Measurements from ENCODE around the gene PDE4D. TPM values are rescaled to one million over a fixed set of nuclear protein-coding genes. Genes with fewer than 3 reads are reported as not detected.

PDE4D gene
- total and polyA plus RNA-seq, 2 donors (not counting 3 experiments of a cell fraction or from before 2014, with no cell fraction given): 34.5 to 51.2 TPM

- Histone ChIP-seq H3K4me2 (ENCODE audit: insufficient read depth, low read length) (no peak overlapping the region), H3K27ac (ENCODE audit: insufficient read depth, low read depth, low read length) (no peak overlapping the region), H3K27me3 (ENCODE audit: control insufficient read depth in 2 of 2, insufficient read depth in 2 of 2, low read length in 2 of 2) (peaks cover 0 to 1% of the 10 kb centered on the region in 2 experiments), H4K20me1 (replicated peaks; ENCODE audit: control insufficient read depth, extremely low read depth, insufficient read depth, low read length) (peaks cover 2% of the 10 kb centered on the region), H3K9me1 (replicated peaks; ENCODE audit: control insufficient read depth, extremely low read depth, insufficient read depth, low read length) (no peaks in the 10 kb centered on the region), H3K4me1 (ENCODE audit: control insufficient read depth, extremely low read depth, insufficient read depth, low read length) (no peaks in the 10 kb centered on the region), H3K9ac (replicated peaks; ENCODE audit: extremely low read depth, insufficient read depth, low read length) (no peak overlapping the region), H3K79me2 (ENCODE audit: control insufficient read depth, insufficient read depth, low read length) (no peaks in the 10 kb centered on the region), H3K4me3 (replicated peaks in 1 of 3; ENCODE audit: insufficient read depth in 1 of 3, low read depth in 1 of 3, low read length in 3 of 3) (no peak overlapping the region), H3K9me3 (replicated peaks; ENCODE audit: control insufficient read depth, insufficient read depth, low read length) (no peaks in the 10 kb centered on the region), H2AFZ (ENCODE audit: low read depth, low read length) (no peak overlapping the region), H3K36me3 (ENCODE audit: control insufficient read depth in 2 of 2, extremely low read depth in 1 of 2, insufficient read depth in 2 of 2, low read length in 2 of 2) (no peaks in the 10 kb centered on the region)
- POLR2A ChIA-PET: no interaction called here
- dilution Hi-C loops (cut with MboI; ENCODE audit: extremely low pct_ligation_motif_present, low sequenced_read_pairs): no loop called here
- TF ChIP-seq CTCF (IDR thresholded peaks at IDR 0.05; ENCODE audit: extremely low read depth in 1 of 2, insufficient read depth in 1 of 2, low read depth in 1 of 2, low read length in 2 of 2): peak in 1 of 2 donors; percentile 12
- TF ChIP-seq JUN (IDR thresholded peaks at IDR 0.05; ENCODE audit: borderline replicate concordance, insufficient read depth, insufficient read length, low read depth): no peak
- TF ChIP-seq, protein P1, sequence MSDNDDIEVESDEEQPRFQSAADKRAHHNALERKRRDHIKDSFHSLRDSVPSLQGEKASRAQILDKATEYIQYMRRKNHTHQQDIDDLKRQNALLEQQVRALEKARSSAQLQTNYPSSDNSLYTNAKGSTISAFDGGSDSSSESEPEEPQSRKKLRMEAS (IDR thresholded peaks at IDR 0.05; ENCODE audit: insufficient read depth, insufficient read length): no peak
- FAIRE-seq: peak; percentile 47
- peak; percentile 27 for DNase-seq (ENCODE audit: low read depth, low spot score)
- CTCF ChIA-PET: interaction anchor here (0.5 to 3.6 kb wide), 9 partner anchors 8 to 166 kb away, joined by 3 to 59 read pairs (median 3); no protein-coding TSS in a partner anchor
- intact Hi-C loops (cut with micrococcal nuclease): loop anchor here (1.0 kb wide), 1 partner anchor 116 kb away; no protein-coding TSS in a partner anchor
- BruUV-seq (replicated peaks): no TSS peak
Measured at GRCh38 chr5:59007460-59008063, 886.0 kb downstream of the PDE4D start.

Data from endothelial cell of umbilical vein (primary cell).